Stimulated activated CD8-positive, alpha-beta memory T cell treated with anti-CD3 and anti-CD28 coated beads, Interleukin-12 subunit alpha, Interleukin-12 subunit beta, amount 100 ng/mL, for 4 hours (primary cell): Measurements from ENCODE around the gene AGBL5.

Experiments
- DNase-seq: peaks from one replicate; pipeline ENCODE4 v3.0.0-alpha.2; 2020; ENCODE audit warnings: low read depth

Gene AGBL5

DNA sequence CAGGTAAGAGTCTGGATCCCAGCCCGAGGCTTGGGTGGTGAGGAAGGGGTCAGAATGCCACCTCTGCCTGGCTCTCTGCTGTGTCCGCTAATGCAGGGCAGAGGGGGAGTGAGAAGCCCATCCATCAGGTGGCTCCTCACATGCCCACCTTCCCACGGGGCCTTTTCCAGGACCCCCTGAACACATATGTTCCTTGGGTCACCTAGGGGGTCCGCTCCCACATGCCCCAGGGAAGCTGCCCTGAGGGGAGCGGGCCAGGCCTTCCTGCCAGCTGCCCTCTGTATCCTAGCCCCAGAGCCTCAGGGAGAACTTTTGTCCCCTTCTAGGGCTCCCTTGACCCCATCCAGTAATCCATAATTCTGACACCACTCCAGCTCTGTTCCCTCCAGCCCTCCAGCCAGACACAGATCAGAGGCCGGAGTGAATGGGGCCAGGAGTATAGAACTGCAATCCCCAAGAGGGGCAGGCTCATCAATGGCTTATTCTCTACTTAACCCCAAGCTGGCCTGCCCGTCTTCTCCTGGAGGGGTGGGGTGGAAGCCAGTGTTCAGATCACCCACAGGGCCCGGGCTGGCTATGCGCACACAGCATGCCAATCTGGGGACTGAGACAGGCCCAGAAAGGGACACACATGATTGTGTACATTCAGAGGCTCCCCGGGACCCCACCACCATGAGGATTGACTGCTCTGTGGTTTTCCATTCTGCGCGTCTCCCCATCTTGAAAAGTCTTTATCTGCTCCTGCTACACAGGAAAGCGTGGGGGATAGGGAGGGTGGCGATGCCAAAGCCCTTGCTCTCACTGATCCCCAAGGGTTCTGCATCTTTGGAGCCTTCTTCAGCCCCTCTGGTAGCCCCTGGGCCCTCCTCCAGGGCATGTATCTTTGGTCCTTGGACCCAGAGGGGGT, 28.0 kb downstream of the AGBL5 start:
- DNase-seq: no peak

DNA sequence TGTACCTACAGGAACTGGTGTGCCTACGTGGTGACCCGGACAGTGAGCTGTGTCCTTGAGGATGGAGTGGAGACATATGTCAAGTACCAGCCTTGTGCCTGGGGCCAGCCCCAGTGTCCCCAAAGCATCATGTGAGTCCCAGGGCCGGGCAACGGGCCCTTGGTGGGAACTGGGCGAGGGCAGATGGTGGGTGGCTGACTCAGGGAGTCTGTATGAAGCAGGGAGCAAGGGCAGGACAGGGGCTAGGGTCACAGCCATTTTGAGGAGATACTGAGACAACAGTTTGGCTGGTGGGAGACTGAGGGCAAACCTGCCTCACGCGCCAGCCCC, 28.6 kb downstream of the AGBL5 start:
- no peak for DNase-seq

DNA sequence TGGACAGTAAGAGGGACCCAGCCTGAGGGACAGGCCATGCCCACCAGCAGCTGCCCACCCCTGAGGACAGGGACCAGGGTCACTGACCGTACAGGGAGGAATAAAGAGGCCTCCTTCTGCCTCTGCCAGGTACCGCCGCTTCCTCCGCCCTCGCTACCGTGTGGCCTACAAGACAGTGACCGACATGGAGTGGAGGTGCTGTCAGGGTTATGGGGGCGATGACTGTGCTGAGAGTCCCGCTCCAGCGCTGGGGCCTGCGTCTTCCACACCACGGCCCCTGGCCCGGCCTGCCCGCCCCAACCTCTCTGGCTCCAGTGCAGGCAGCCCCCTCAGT, 29.1 kb downstream of the AGBL5 start:
- DNase-seq: no peak

DNA sequence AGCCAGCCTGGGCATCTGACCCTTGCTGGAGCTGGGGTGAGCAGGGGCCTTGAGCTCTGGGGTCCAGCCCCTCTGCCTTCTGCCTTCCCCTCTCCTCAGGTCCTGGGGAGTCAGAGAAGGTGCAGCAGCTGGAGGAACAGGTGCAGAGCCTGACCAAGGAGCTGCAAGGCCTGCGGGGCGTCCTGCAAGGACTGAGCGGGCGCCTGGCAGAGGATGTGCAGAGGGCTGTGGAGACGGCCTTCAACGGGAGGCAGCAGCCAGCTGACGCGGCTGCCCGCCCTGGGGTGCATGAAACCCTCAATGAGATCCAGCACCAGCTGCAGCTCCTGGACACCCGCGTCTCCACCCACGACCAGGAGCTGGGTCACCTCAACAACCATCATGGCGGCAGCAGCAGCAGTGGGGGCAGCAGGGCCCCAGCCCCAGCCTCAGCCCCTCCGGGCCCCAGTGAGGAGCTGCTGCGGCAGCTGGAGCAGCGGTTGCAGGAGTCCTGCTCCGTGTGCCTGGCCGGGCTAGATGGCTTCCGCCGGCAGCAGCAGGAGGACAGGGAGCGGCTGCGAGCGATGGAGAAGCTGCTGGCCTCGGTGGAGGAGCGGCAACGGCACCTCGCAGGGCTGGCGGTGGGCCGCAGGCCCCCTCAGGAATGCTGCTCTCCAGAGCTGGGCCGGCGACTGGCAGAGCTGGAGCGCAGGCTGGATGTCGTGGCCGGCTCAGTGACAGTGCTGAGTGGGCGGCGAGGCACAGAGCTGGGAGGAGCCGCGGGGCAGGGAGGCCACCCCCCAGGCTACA, 30.7 kb downstream of the AGBL5 start:
- DNase-seq: no peak

DNA sequence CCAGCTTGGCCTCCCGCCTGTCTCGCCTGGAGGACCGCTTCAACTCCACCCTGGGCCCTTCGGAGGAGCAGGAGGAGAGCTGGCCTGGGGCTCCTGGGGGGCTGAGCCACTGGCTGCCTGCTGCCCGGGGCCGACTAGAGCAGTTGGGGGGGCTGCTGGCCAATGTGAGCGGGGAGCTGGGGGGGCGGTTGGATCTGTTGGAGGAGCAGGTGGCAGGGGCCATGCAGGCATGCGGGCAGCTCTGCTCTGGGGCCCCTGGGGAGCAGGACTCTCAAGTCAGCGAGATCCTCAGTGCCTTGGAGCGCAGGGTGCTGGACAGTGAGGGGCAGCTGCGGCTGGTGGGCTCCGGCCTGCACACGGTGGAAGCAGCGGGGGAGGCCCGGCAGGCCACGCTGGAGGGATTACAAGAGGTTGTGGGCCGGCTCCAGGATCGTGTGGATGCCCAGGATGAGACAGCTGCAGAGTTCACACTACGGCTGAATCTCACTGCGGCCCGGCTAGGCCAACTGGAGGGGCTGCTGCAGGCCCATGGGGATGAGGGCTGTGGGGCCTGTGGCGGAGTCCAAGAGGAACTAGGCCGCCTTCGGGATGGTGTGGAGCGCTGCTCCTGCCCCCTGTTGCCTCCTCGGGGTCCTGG, 31.4 kb downstream of the AGBL5 start:
- DNase-seq: no peak

DNA sequence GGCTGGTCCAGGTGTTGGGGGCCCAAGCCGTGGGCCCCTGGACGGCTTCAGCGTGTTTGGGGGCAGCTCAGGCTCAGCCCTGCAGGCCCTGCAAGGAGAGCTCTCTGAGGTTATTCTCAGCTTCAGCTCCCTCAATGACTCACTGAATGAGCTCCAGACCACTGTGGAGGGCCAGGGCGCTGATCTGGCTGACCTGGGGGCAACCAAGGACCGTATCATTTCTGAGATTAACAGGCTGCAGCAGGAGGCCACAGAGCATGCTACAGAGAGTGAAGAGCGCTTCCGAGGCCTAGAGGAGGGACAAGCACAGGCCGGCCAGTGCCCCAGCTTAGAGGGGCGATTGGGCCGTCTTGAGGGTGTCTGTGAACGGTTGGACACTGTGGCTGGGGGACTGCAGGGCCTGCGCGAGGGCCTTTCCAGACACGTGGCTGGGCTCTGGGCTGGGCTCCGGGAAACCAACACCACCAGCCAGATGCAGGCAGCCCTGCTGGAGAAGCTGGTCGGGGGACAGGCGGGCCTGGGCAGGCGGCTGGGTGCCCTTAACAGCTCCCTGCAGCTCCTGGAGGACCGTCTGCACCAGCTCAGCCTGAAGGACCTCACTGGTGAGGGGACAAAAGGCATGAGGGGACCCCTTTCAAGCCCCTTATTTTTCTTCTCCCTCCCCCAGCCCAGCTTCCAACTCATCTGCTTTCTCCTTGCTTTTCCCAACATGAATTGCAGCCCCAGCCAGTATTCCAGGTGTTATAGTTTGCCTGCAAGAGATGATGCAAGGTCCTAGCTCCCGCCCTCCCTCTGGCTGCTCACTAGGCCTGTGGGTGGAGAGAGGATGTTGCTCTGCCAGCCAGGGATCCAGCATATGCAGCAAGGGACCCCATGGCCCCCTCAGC, 32.2 kb downstream of the AGBL5 start:
- no peak for DNase-seq

DNA sequence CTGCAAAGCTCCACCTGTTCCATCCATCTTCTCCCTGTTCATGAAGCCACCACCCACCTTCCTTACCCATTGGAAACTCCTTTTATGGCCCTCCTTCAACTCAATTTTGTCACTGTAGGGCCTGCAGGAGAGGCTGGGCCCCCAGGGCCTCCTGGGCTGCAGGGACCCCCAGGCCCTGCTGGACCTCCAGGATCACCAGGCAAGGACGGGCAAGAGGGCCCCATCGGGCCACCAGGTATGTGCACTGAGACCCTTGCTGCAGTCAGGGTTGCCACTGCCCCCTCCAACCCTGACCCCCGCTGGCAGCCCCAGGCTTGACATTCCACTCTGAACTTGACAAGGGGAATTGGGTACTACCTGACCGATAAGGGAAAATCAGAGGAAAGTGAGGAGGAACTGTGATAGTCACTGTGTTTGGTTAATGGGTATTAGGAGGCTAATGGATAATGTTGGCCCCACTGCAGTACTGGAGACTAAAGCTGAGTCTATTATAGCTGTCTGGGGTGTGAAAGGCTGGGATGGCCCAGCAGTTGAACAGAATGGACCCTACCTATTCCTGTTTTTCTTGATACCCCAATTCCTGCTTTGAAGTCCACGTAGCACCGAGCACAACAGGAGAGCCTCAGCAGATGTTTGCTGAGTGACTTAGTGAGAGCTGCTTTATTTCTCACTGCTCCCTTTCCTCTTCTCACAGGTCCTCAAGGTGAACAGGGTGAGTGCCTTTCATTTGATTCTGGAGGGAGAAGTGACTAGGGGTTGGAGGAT, 33.0 kb downstream of the AGBL5 start:
- no peak for DNase-seq

DNA sequence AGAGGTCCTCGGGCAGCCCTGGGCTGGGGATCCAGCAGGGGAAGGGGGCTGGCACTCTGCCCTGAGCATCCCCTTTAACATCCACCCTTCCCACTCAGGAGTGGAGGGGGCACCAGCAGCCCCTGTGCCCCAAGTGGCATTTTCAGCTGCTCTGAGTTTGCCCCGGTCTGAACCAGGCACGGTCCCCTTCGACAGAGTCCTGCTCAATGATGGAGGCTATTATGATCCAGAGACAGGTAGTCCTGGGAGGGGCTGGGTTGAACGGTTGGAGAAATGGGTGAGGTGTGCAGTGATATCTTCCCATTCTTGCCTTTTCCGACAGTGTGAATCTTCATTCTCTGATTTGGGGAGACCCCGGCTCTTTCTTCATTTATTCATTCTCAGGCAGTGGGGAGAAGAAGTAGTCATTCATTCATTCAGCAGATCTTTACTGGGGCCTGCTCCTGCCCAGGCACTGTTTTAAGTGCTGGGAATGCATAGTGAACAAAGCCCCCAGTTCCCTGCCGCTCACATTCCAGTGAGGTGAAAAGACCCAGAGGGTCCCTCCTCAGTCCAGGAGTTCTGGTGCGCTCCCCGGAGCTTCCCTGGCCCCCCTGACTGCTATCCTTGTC, 33.7 kb downstream of the AGBL5 start:
- DNase-seq: no peak

DNA sequence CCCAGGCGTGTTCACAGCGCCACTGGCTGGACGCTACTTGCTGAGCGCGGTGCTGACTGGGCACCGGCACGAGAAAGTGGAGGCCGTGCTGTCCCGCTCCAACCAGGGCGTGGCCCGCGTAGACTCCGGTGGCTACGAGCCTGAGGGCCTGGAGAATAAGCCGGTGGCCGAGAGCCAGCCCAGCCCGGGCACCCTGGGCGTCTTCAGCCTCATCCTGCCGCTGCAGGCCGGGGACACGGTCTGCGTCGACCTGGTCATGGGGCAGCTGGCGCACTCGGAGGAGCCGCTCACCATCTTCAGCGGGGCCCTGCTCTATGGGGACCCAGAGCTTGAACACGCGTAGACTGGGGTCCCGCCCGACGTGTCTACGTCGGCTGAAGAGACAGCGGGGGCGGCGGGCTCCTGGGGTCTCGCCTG, 34.2 kb downstream of the AGBL5 start:
- DNase-seq: no peak

DNA sequence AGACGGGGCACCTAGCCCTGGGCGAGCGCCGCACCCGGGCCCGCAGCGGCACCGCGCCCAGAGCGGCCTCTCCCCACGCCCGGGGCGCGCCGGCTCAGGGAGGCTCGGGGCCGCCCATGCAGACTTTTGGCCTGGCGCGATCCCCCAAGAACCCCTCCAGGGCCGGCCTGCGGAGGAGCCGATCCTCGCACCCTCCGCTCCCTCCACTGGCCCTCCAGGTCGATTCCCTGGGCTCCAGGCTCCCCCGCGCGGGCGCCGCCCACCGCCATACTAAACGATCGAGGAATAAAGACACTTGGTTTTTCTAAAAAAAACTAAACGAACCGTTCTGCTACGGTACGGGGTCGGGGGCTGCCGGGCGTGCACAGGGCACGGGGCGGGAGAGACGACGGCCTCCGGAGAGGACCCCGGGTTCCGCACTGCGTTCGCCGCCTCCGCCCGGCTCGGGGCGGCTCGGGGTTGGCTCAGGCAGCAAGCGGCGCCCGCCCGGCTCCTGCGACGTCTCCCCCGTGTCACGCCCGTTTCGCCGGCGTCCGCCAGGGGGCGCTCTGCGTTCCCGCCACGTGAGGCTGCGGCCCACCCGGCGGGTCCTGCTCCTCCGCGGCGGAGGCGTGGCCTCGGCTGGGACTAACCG, 34.7 kb downstream of the AGBL5 start:
- DNase-seq: peak; percentile 99

DNA sequence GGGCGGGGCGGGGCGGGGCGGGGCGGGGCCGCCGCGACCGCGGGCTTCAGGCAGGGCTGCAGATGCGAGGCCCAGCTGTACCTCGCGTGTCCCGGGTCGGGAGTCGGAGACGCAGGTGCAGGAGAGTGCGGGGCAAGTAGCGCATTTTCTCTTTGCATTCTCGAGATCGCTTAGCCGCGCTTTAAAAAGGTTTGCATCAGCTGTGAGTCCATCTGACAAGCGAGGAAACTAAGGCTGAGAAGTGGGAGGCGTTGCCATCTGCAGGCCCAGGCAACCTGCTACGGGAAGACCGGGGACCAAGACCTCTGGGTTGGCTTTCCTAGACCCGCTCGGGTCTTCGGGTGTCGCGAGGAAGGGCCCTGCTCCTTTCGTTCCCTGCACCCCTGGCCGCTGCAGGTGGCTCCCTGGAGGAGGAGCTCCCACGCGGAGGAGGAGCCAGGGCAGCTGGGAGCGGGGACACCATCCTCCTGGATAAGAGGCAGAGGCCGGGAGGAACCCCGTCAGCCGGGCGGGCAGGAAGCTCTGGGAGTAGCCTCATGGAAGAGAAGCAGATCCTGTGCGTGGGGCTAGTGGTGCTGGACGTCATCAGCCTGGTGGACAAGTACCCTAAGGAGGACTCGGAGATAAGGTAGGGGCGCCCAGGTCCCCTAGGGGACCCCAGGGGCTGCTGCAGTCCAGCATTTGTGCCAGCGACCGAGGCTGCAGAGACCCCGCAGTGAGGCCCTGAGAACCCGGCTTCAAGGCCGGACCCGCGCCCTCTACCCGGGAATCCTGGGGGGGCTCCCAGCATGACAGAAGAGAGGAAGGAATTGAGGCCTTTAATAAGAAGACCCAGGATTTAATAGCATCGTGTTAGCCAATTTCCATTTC, 35.5 kb downstream of the AGBL5 start, which contains the start of gene KHK:
KHK (plus strand) TSS at position 49 of the 870 bp plus-strand sequence; CDS start at position 537, 488 bp downstream.
- DNase-seq: no peak

DNA sequence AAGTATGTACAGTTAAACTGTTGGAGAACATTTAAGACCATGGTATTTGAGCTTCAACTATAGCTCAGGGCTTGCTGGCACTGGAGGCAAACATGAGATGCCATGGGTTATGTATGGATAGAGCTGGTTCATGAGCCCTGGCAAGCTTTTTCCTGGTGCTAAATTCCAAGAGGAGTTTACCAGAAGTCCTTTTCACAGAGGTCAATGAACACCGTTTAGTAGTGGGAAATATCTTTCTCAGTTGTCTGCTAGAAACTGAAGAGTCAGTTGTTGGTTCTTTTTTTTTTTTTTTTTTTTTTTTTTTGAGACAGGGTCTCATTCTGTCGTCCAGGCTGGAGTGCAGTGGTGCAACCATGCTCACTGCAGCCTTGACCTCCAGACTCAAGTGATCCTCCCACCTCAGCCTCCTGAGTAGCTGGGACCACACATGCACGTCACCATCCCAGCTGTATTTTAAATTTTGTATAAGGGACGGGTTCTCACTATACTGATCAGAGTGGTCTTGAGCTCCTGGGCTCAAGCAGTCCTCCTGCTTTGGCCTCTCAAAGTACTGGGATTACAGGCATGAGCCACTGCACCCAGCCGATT, 36.4 kb downstream of the AGBL5 start:
- DNase-seq: no peak

DNA sequence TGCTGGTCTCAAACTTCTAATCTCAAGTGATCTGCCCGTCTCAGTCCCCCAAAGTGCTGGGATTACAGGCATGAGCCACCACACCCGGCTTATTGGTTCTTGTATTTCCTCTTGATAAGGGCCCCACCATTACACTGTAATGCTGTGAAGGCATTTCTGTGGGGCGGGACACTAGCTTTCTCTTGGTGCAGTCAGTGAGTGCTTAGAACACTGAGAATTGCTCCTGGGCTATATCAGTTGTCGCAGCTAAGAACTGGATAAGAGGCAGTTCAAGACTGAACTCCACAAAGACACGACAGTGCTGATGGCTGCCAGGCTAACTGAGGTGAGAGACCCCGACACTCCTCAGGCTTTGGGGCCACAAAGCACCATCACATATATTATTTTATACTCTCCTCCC, 37.2 kb downstream of the AGBL5 start:
- DNase-seq: no peak

DNA sequence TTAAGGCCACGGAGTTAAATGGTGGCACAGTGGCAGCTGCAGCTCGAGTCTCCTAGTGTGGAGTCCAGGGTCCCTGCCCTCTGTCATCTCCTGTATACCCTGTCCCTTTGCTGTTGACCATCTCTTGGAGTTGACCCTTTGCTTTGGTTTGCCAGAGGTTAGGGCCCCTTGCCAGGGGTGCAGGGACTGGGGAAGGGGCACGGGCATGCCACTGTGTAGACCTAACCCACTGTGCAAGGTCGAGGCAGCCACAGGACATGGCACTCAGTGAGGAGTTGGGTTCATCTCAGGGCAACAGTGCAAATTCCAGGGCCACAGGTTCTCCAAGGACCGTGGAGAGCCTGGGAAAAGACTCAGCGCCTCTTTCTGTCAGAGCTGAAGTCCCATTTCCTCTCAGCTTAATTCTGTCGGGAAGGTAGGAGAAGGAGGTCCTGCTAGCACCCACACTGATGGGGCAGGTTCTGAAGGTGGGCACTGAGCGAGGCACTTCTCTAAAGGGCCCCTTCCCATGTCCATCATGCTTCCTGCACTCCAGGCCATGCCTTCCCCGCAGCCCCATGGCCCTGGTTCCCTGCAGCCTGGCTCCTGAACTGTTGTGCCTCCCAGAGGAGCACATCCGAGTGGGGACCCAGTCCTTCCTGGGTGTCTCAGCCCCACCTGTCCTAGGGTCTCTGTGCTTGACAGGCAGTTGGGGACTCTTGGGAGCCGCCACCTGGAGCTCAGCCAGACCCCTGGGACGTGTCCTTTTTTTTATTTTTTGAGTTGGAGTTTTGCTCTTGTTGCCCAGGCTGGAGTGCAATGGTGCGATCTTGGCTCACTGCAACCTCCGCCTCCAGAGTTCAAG, 37.9 kb downstream of the AGBL5 start:
- no peak for DNase-seq

DNA sequence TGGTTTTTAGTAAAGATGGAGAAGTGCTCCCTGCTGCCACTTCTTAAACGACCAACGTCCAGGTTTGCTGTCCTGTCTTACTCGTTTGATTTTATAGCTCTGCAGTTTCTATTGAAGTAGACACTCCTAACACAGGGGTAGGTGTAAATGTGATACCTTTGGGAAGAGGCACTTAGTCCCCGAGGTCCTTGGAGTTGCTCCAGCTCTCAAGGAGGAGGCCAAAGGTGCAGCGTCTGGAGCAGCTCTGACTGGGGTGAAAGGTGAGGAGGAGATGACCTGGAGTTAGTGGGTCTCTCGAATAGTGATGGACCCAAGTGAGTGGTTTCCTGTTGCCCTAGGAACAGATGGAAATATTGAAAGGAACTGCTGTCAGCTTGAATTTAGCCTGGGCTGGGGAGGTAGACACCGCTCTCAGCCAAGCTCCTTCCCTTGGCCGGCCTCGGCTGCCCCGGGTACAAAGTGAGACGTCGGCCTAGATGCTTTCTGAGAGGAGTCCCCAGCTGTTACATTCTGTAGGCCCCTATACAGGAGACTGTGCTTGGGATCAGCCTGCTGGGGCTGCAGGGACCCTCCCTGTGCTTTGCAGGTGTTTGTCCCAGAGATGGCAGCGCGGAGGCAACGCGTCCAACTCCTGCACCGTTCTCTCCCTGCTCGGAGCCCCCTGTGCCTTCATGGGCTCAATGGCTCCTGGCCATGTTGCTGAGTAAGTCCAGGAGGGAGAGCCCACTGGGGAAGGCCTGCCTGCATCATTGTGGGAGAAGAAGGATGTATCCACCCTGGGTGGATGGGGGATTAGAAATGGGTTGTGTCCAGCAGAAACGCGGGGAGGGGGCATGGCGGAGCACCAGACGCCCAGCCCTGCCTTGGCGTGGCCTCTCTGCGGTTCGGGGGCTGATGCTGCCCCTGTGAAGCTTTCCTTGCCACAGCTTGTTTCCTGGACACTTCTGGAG, 40.6 kb downstream of the AGBL5 start:
- DNase-seq: no peak

DNA sequence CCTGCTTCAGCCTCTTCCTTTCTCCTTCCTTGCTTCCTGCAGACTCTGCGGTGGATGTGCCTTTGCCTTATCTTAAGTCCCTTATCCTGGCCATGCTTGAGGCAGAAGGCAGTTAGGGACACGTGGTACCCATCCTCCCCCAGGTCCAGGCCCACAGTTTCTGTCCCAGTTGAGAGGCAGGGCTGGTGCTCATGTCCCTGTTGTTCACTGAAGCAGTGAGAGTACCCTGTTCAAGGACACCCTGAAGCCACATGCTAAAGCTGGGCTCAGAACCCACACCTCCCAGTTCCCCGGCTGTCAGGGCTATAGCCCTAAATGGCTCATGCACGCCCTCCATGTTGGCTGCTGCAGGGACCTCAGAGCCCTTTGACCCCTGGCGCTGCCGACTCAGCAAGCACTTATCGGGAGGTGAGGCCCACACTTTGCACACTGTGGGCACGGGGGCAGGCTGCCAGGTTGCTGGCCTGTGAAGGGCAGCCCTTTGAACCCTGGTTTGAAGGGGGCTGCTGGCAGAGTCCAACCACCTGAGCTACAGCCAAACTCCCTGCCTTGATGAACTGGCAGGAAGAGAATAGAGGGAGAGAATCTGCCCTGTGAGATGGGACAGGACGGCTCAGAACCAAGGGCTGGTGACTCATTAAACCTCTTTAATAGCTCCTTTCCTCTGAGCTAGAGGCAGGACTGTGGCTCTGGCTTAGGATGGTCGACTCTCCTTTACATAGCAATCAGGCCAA, 41.4 kb downstream of the AGBL5 start:
- DNase-seq: no peak
